DND-41 (cell line): Measurements from ENCODE around the gene LRRC30.
"Not testable (repeated sequence)": the region's sequence is repeated elsewhere in the genome, so short reads cannot be mapped to it uniquely, and the experiment has no call there.

Experiments used
- ATAC-seq: fragments of 200-7000 bp; cut with Tn5 transposase; 3 replicates; pipeline ENCODE4 v1.9.1; 2021; ENCODE audit warnings: low read depth; ENCODE audit not compliant: insufficient read depth
- DNase-seq: peaks from one replicate; pipeline ENCODE4 v3.0.0-alpha.2; 2020
- H2AFZ ChIP-seq: 2 replicates; pipeline ENCODE4 v1.6.0; 2012; ENCODE audit warnings: low read depth, low read length
- H3K27ac ChIP-seq: 2 replicates; pipeline ENCODE4 v1.5.1; 2012; ENCODE audit warnings: low read length, inconsistent platforms
- H3K27me3 ChIP-seq: fragments of 200-600 bp; sonication (generic); 2 replicates; pipeline ENCODE4 v1.6.0; 2012; ENCODE audit warnings: low read length, mild to moderate bottlenecking, inconsistent platforms; ENCODE audit not compliant: insufficient read depth, poor library complexity
- H3K36me3 ChIP-seq: 2 replicates; pipeline ENCODE4 v1.5.1; 2012; ENCODE audit warnings: low read length, inconsistent platforms; ENCODE audit not compliant: insufficient read depth
- H3K4me1 ChIP-seq: 2 replicates; pipeline ENCODE4 v1.5.1; 2012; ENCODE audit warnings: mild to moderate bottlenecking, low read length; ENCODE audit not compliant: insufficient read depth
- H3K4me2 ChIP-seq: 2 replicates; pipeline ENCODE4 v1.6.0; 2012; ENCODE audit warnings: mild to moderate bottlenecking, moderate library complexity, low read length, inconsistent platforms; ENCODE audit not compliant: insufficient read depth
- H3K4me3 ChIP-seq, 2 experiments: fragments of 200-600 bp in 1 of 2; shearing (Covaris generic) in 1 of 2; 2 replicates each; pipeline ENCODE4 v1.5.1; 2012 to 2016; ENCODE audit warnings: inconsistent platforms in 2 of 2, low read length in 2 of 2, mild to moderate bottlenecking in 2 of 2, low read depth in 1 of 2, moderate library complexity in 1 of 2
- H3K79me2 ChIP-seq: 2 replicates; pipeline ENCODE4 v1.6.0; 2012; ENCODE audit warnings: low read length, inconsistent platforms; ENCODE audit not compliant: insufficient read depth
- H3K9ac ChIP-seq: 2 replicates; pipeline ENCODE4 v1.6.0; 2012; ENCODE audit warnings: low read depth, mild to moderate bottlenecking, inconsistent platforms, low read length, moderate library complexity
- H3K9me3 ChIP-seq: 2 replicates; pipeline ENCODE4 v1.5.1; 2012; ENCODE audit warnings: low read length, moderate library complexity, mild to moderate bottlenecking, inconsistent platforms; ENCODE audit not compliant: insufficient read depth, severe bottlenecking
- H4K20me1 ChIP-seq: 2 replicates; pipeline ENCODE4 v1.6.0; 2012; ENCODE audit warnings: low read length; ENCODE audit not compliant: insufficient read depth
- CTCF ChIP-seq: IDR thresholded peaks from 2 replicates; pipeline ENCODE4 v1.5.1; 2012; ENCODE audit warnings: borderline replicate concordance, low read length, moderate library complexity, mild to moderate bottlenecking; ENCODE audit not compliant: poor library complexity, severe bottlenecking; ENCODE audit errors: extremely low read depth
- EZH2 ChIP-seq: IDR thresholded peaks from 3 replicates; pipeline ENCODE4 v1.6.1; 2012; ENCODE audit warnings: borderline replicate concordance, low read depth, mild to moderate bottlenecking, moderate library complexity, low read length, inconsistent platforms; ENCODE audit not compliant: severe bottlenecking

LRRC30 gene

GRCh38 chr18:7198326-7198725, 32.6 kb upstream of the LRRC30 start:
- Histone ChIP-seq H3K4me3 (no peak overlapping the region), H3K9me3 (no peaks in the 10 kb centered on the region), H2AFZ (no peak overlapping the region), H4K20me1 (no peaks in the 10 kb centered on the region), H3K4me2 (no peak overlapping the region), H3K36me3 (no peaks in the 10 kb centered on the region), H3K79me2 (no peaks in the 10 kb centered on the region), H3K27ac (no peak overlapping the region), H3K4me1 (no peaks in the 10 kb centered on the region), H3K27me3 (no peaks in the 10 kb centered on the region), H3K9ac (no peak overlapping the region)
- ATAC-seq (no peak), DNase-seq (no peak)
- TF ChIP-seq CTCF (no peak), EZH2 (no peak)

GRCh38 chr18:7201096-7201495, 29.8 kb upstream of the LRRC30 start:
- no peaks in the 10 kb centered on the region for H3K9me3 ChIP-seq
- H3K36me3 ChIP-seq = no peaks in the 10 kb centered on the region
- TF ChIP-seq EZH2 (no peak), CTCF (no peak)

GRCh38 chr18:7202169-7202568, 28.7 kb upstream of the LRRC30 start:
- no peaks in the 10 kb centered on the region for H4K20me1 ChIP-seq
- H2AFZ ChIP-seq = no peak overlapping the region
- H3K27me3 ChIP-seq = no peaks in the 10 kb centered on the region
- no peaks in the 10 kb centered on the region for H3K4me1 ChIP-seq
- H3K9ac ChIP-seq = no peak overlapping the region
- no peak overlapping the region for H3K27ac ChIP-seq
- TF ChIP-seq CTCF = no peak
- no peak for TF ChIP-seq EZH2
- no peak overlapping the region for H3K4me3 ChIP-seq
- H3K36me3 ChIP-seq = no peaks in the 10 kb centered on the region
- ATAC-seq (no peak), DNase-seq (no peak)
- no peak overlapping the region for H3K4me2 ChIP-seq
- no peaks in the 10 kb centered on the region for H3K9me3 ChIP-seq
- no peaks in the 10 kb centered on the region for H3K79me2 ChIP-seq

More at GRCh38 chr18:7201096-7201495, 29.8 kb upstream of the LRRC30 start:
- no peak overlapping the region for H3K9ac ChIP-seq
- ATAC-seq = no peak
- H3K4me1 ChIP-seq = no peaks in the 10 kb centered on the region
- no peak overlapping the region for H3K27ac ChIP-seq
- no peak overlapping the region for H2AFZ ChIP-seq
- no peak overlapping the region for H3K4me2 ChIP-seq
- no peaks in the 10 kb centered on the region for H3K79me2 ChIP-seq
- no peak for DNase-seq
- no peaks in the 10 kb centered on the region for H4K20me1 ChIP-seq
- no peaks in the 10 kb centered on the region for H3K27me3 ChIP-seq
- no peak overlapping the region for H3K4me3 ChIP-seq

GRCh38 chr18:7203601-7204000, 27.3 kb upstream of the LRRC30 start:
- not testable (repeated sequence) for H3K9me3 ChIP-seq, H3K9ac ChIP-seq, DNase-seq, H3K4me2 ChIP-seq, H3K27ac ChIP-seq, H3K4me3 ChIP-seq, H3K4me1 ChIP-seq, H3K27me3 ChIP-seq, H4K20me1 ChIP-seq, ATAC-seq, H2AFZ ChIP-seq, H3K36me3 ChIP-seq, H3K79me2 ChIP-seq
